ENCODE measurements around the gene MYO1D.

The MYO1D gene

GRCh38 chr17:32445074-32445415 lies 431.9 kb downstream of the MYO1D start:
- H3K4me3 ChIP-seq (ENCODE audit: low read length) = peak overlapping the region; percentile 95
- no peak for DNase-seq (ENCODE audit: low read depth, low spot score)

GRCh38 chr17:32444301-32445073 lies 432.4 kb downstream of the MYO1D start, which contains the start of gene PSMD11:
Gene PSMD11 (plus strand): TSS chr17:32444510. CDS start chr17:32444524, 14 bp downstream.
- peak within 1 kb of the TSS; percentile 95 for H3K4me3 ChIP-seq (ENCODE audit: low read length)
- peak; percentile 95 for DNase-seq (ENCODE audit: low read depth, low spot score)

GRCh38 chr17:32443827-32444300 lies 433.1 kb downstream of the MYO1D start:
- DNase-seq (ENCODE audit: low read depth, low spot score) = no peak
- peak overlapping the region; percentile 53 for H3K4me3 ChIP-seq (ENCODE audit: low read length)
